Chondrocyte (in vitro differentiated cells): Measurements from ENCODE around the gene ADGRB2. TPM values are rescaled to one million over a fixed set of nuclear protein-coding genes. Genes with fewer than 3 reads are reported as not detected.

Experiments
- DNase-seq: peaks from one replicate; pipeline ENCODE4 v3.0.0; 2021; ENCODE audit warnings: mixed read lengths, low spot score
- H3K27ac Mint-ChIP-seq: one replicate; pipeline ENCODE4 v1.8.0; 2021; ENCODE audit warnings: mild to moderate bottlenecking, moderate library complexity, mixed read lengths; ENCODE audit not compliant: unreplicated experiment
- H3K27me3 Mint-ChIP-seq: 2 replicates; pipeline ENCODE4 v1.8.0; 2021; ENCODE audit warnings: low read depth, mixed read lengths
- H3K36me3 Mint-ChIP-seq: 2 replicates; pipeline ENCODE4 v1.8.0; 2021; ENCODE audit warnings: low read depth, mixed read lengths
- H3K4me1 Mint-ChIP-seq: 2 replicates; pipeline ENCODE4 v1.8.0; 2021; ENCODE audit warnings: low read depth, mild to moderate bottlenecking, mixed read lengths
- H3K4me3 Mint-ChIP-seq: one replicate; pipeline ENCODE4 v1.8.0; 2021; ENCODE audit warnings: mild to moderate bottlenecking, moderate library complexity, mixed read lengths; ENCODE audit not compliant: unreplicated experiment
- H3K9me3 Mint-ChIP-seq: 2 replicates; pipeline ENCODE4 v1.8.0; 2021; ENCODE audit warnings: low read depth, mixed read lengths
- total RNA-seq: library from RNA; stranded (reverse); gene quantifications from 3 replicates; pipeline ENCODE4 v1.2.1, GENCODE V29; 2021
- TF ChIP-seq, protein P1 (sequence below): fragments of 200-600 bp; sonication (generic); IDR thresholded peaks from 2 replicates; pipeline ENCODE4 v1.5.0; 2021; ENCODE audit warnings: antibody characterized with exemption, mild to moderate bottlenecking, moderate library complexity

ADGRB2 gene
- total RNA-seq, 1 donor from 2014 or later: 11.9 TPM

- peaks cover 4% of the 10 kb centered on the region for H3K36me3 Mint-ChIP-seq
- no peaks in the 10 kb centered on the region for H3K27me3 Mint-ChIP-seq
- peak; percentile 87 for DNase-seq
- H3K9me3 Mint-ChIP-seq: no peaks in the 10 kb centered on the region
- TF ChIP-seq, protein P1, sequence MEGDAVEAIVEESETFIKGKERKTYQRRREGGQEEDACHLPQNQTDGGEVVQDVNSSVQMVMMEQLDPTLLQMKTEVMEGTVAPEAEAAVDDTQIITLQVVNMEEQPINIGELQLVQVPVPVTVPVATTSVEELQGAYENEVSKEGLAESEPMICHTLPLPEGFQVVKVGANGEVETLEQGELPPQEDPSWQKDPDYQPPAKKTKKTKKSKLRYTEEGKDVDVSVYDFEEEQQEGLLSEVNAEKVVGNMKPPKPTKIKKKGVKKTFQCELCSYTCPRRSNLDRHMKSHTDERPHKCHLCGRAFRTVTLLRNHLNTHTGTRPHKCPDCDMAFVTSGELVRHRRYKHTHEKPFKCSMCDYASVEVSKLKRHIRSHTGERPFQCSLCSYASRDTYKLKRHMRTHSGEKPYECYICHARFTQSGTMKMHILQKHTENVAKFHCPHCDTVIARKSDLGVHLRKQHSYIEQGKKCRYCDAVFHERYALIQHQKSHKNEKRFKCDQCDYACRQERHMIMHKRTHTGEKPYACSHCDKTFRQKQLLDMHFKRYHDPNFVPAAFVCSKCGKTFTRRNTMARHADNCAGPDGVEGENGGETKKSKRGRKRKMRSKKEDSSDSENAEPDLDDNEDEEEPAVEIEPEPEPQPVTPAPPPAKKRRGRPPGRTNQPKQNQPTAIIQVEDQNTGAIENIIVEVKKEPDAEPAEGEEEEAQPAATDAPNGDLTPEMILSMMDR: no peak
- H3K27ac Mint-ChIP-seq: no peak overlapping the region
- no peaks in the 10 kb centered on the region for H3K4me1 Mint-ChIP-seq
- no peak overlapping the region for H3K4me3 Mint-ChIP-seq
These were observed 38.2 kb downstream of the ADGRB2 start for GRCh38 chr1:31725777-31726535.

- Mint-ChIP-seq H3K27ac (no peak overlapping the region), H3K4me3 (no peak overlapping the region), H3K27me3 (no peaks in the 10 kb centered on the region), H3K9me3 (no peaks in the 10 kb centered on the region), H3K36me3 (peaks cover 2% of the 10 kb centered on the region), H3K4me1 (no peaks in the 10 kb centered on the region)
- TF ChIP-seq, protein P1: no peak
- no peak for DNase-seq
These were observed 39.0 kb downstream of the ADGRB2 start for GRCh38 chr1:31725134-31725533.

DNA sequence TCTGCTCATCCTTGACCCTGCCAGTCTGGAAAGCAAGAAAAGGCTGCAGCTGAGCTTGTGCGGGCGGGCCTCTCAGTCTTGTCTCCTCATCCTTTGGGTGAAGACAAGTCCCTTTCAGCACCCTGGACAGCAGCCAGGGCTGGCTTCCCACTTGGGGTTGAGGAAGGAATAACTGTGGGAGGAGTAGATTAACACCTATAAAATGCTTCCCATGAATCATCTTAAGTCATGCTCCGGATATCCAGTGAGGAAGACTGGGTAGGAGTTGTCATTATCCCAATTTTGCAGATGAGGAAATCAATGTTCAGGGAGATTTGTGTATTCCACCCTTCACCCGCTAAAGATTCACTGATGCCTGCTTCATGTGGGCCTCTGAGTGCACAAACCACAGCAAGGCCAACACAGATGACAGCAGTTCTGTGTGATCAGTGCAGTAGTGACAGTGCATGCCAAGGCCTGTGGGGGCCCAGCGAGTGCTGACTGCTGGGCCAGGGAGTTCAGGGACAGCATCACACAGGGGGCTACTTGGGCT lies 40.2 kb downstream of the ADGRB2 start:
- H3K27ac Mint-ChIP-seq: no peak overlapping the region
- H3K4me3 Mint-ChIP-seq: no peak overlapping the region
- DNase-seq: peak; percentile 91
- peaks cover under 1% of the 10 kb centered on the region for H3K4me1 Mint-ChIP-seq
- H3K9me3 Mint-ChIP-seq: no peaks in the 10 kb centered on the region
- no peaks in the 10 kb centered on the region for H3K27me3 Mint-ChIP-seq
- TF ChIP-seq, protein P1: no peak
- H3K36me3 Mint-ChIP-seq: no peaks in the 10 kb centered on the region

- H3K9me3 Mint-ChIP-seq: no peaks in the 10 kb centered on the region
- peaks cover 49% of the 10 kb centered on the region for H3K4me1 Mint-ChIP-seq
- TF ChIP-seq, protein P1: no peak
- DNase-seq: no peak
- no peaks in the 10 kb centered on the region for H3K27me3 Mint-ChIP-seq
- no peaks in the 10 kb centered on the region for H3K36me3 Mint-ChIP-seq
- no peak overlapping the region for H3K4me3 Mint-ChIP-seq
- no peak overlapping the region for H3K27ac Mint-ChIP-seq
These were observed 45.7 kb downstream of the ADGRB2 start for GRCh38 chr1:31718327-31718897.

- H3K4me1 Mint-ChIP-seq: peaks cover 59% of the 10 kb centered on the region
- H3K36me3 Mint-ChIP-seq: no peaks in the 10 kb centered on the region
- no peak overlapping the region for H3K27ac Mint-ChIP-seq
- TF ChIP-seq, protein P1: no peak
- no peaks in the 10 kb centered on the region for H3K27me3 Mint-ChIP-seq
- DNase-seq: no peak
- H3K4me3 Mint-ChIP-seq: no peak overlapping the region
- no peaks in the 10 kb centered on the region for H3K9me3 Mint-ChIP-seq
These were observed 46.8 kb downstream of the ADGRB2 start for GRCh38 chr1:31717341-31717740.
